GM23338 (cell line): ENCODE measurements around the gene DHX34. TPM values are rescaled to one million over a fixed set of nuclear protein-coding genes. Genes with fewer than 3 reads are reported as not detected.
A peak's percentile ranks its signal among the peaks of the same experiment; 100 is the strongest.

ENCODE experiments used
- ATAC-seq: fragments of 200-7000 bp; cut with Tn5 transposase; 3 replicates; pipeline ENCODE4 v1.9.1; 2020
- DNase-seq: peaks from one replicate; pipeline ENCODE4 v3.0.0-alpha.2; 2015; ENCODE audit warnings: low spot score
- H2AFZ ChIP-seq: fragments of 200-600 bp; sonication (generic); 2 replicates; pipeline ENCODE4 v1.8.0; 2016; ENCODE audit warnings: antibody characterized with exemption, mild to moderate bottlenecking, moderate library complexity
- H3F3A ChIP-seq: fragments of 200-600 bp; sonication (generic); replicated peaks from 2 replicates; pipeline ENCODE4 v1.8.0; 2017; ENCODE audit warnings: antibody characterized with exemption, mixed run types, low read depth
- H3K27ac ChIP-seq: fragments of 200-600 bp; sonication (generic); 2 replicates; pipeline ENCODE4 v1.6.1; 2016; ENCODE audit warnings: low read depth
- H3K27me3 ChIP-seq: fragments of 200-600 bp; sonication (generic); 2 replicates; pipeline ENCODE4 v1.8.0; 2016; ENCODE audit warnings: mild to moderate bottlenecking, mixed run types, moderate library complexity; ENCODE audit not compliant: insufficient read depth
- H3K36me3 ChIP-seq: fragments of 200-600 bp; sonication (generic); 2 replicates; pipeline ENCODE4 v1.8.0; 2016; ENCODE audit warnings: mild to moderate bottlenecking; ENCODE audit not compliant: insufficient read depth
- H3K4me1 ChIP-seq: fragments of 200-600 bp; sonication (generic); 2 replicates; pipeline ENCODE4 v1.8.0; 2016; ENCODE audit warnings: mild to moderate bottlenecking, moderate library complexity; ENCODE audit not compliant: insufficient read depth
- H3K4me2 ChIP-seq: fragments of 200-600 bp; sonication (generic); 2 replicates; pipeline ENCODE4 v1.7.1; 2017; ENCODE audit warnings: mixed run types
- H3K4me3 ChIP-seq: fragments of 200-600 bp; sonication (generic); 2 replicates; pipeline ENCODE4 v1.6.1; 2016; ENCODE audit warnings: mixed run types
- H3K79me2 ChIP-seq: fragments of 200-600 bp; sonication (generic); replicated peaks from 2 replicates; pipeline ENCODE4 v1.8.0; 2017; ENCODE audit warnings: mild to moderate bottlenecking; ENCODE audit not compliant: insufficient read depth
- H3K9me2 ChIP-seq: fragments of 200-600 bp; sonication (generic); 2 replicates; pipeline ENCODE4 v1.8.0; 2017; ENCODE audit not compliant: insufficient read depth
- H4K20me1 ChIP-seq: fragments of 200-600 bp; sonication (generic); replicated peaks from 2 replicates; pipeline ENCODE4 v1.8.0; 2017; ENCODE audit warnings: mild to moderate bottlenecking; ENCODE audit not compliant: insufficient read depth
- H3K27ac Mint-ChIP-seq: 2 replicates; pipeline ENCODE4 v1.8.0; 2020; ENCODE audit warnings: inconsistent platforms, mild to moderate bottlenecking, moderate library complexity, mixed read lengths
- H3K27me3 Mint-ChIP-seq: 3 replicates; pipeline ENCODE4 v1.8.0; 2022; ENCODE audit warnings: low read depth, mild to moderate bottlenecking, moderate library complexity, mixed read lengths, inconsistent platforms; ENCODE audit not compliant: insufficient read depth, poor library complexity
- H3K36me3 Mint-ChIP-seq: 3 replicates; pipeline ENCODE4 v1.8.0; 2021; ENCODE audit warnings: low read depth, mild to moderate bottlenecking, inconsistent platforms, moderate library complexity, mixed read lengths
- H3K4me1 Mint-ChIP-seq: 3 replicates; pipeline ENCODE4 v1.8.0; 2020; ENCODE audit warnings: mild to moderate bottlenecking, inconsistent platforms, mixed read lengths
- H3K4me3 Mint-ChIP-seq: 3 replicates; pipeline ENCODE4 v1.8.0; 2021; ENCODE audit warnings: moderate library complexity, mild to moderate bottlenecking, inconsistent platforms, mixed read lengths
- H3K9me3 Mint-ChIP-seq: 3 replicates; pipeline ENCODE4 v1.8.0; 2020; ENCODE audit warnings: moderate library complexity, mild to moderate bottlenecking, inconsistent platforms, mixed read lengths
- CREB1 ChIP-seq: fragments of 250-450 bp; sonication (Bioruptor Pico); IDR thresholded peaks from 2 replicates; pipeline ENCODE4 v1.5.0; 2020; ENCODE audit warnings: low read depth, mild to moderate bottlenecking, moderate library complexity
- CTCF ChIP-seq, 2 experiments: fragments of 200-600 bp in 1 of 2; sonication (generic) in 1 of 2; conservative IDR thresholded peaks; 2 replicates each; pipeline versions ENCODE4 v1.5.1 to v1.6.1; 2016 to 2017; ENCODE audit warnings: antibody characterized with exemption in 2 of 2, low read depth in 2 of 2, mild to moderate bottlenecking in 2 of 2, moderate library complexity in 1 of 2
- ETS1 ChIP-seq: IDR thresholded peaks from 2 replicates; pipeline ENCODE4 v1.6.1; 2016; ENCODE audit warnings: antibody characterized with exemption
- EZH2 ChIP-seq: fragments of 200-600 bp; sonication (generic); IDR thresholded peaks from one replicate; pipeline ENCODE4 v1.8.0; 2017; ENCODE audit warnings: antibody characterized with exemption, mild to moderate bottlenecking, low read depth; ENCODE audit not compliant: unreplicated experiment
- EZH2phosphoT487 ChIP-seq: fragments of 200-600 bp; sonication (generic); IDR thresholded peaks from one replicate; pipeline ENCODE4 v1.8.1; 2018; ENCODE audit warnings: antibody characterized with exemption; ENCODE audit not compliant: unreplicated experiment
- JUNB ChIP-seq: IDR thresholded peaks from one replicate; pipeline ENCODE4 v1.6.1; 2016; ENCODE audit warnings: antibody characterized with exemption; ENCODE audit not compliant: unreplicated experiment
- NANOG ChIP-seq: IDR thresholded peaks from 2 replicates; pipeline ENCODE4 v1.6.1; 2016; ENCODE audit warnings: antibody characterized with exemption, borderline replicate concordance
- POLR2AphosphoS5 ChIP-seq: IDR thresholded peaks from 2 replicates; pipeline ENCODE4 v1.6.1; 2016; ENCODE audit warnings: antibody characterized with exemption, low read depth
- REST ChIP-seq: IDR thresholded peaks from one replicate; pipeline ENCODE4 v1.6.1; 2018; ENCODE audit warnings: antibody characterized with exemption; ENCODE audit not compliant: unreplicated experiment
- STAT1 ChIP-seq: IDR thresholded peaks from one replicate; pipeline ENCODE4 v1.6.1; 2016; ENCODE audit warnings: antibody characterized with exemption; ENCODE audit not compliant: unreplicated experiment
- ZNF114 ChIP-seq: fragments of 250-450 bp; sonication (Bioruptor Pico); IDR thresholded peaks from 2 replicates; pipeline ENCODE4 v1.5.0; 2020; ENCODE audit warnings: mild to moderate bottlenecking, moderate library complexity
- ZNF331 ChIP-seq: fragments of 250-450 bp; sonication (Bioruptor Pico); IDR thresholded peaks from 2 replicates; pipeline ENCODE4 v1.5.0; 2020; ENCODE audit warnings: low read depth, mild to moderate bottlenecking, moderate library complexity
- polyA plus RNA-seq: library from polyadenylated mRNA; unstranded; fragments of >200 nt; fragmentation: Nextera tagmentation; extraction: Ambion mirVana; gene quantifications from 2 replicates; pipeline ENCODE4 v1.2.1, GENCODE V29; 2016
- total RNA-seq: library from RNA; depleted of rRNA; stranded (reverse); fragments of >200 nt; shearing (Covaris generic); gene quantifications from 2 replicates; pipeline ENCODE4 v1.2.3, GENCODE V29; 2014

The DHX34 gene
- total and polyA plus RNA-seq, 2 experiments from 2014 or later, result 16.3 to 50.1 TPM

GRCh38 chr19:47390533-47391488, 41.7 kb downstream of the DHX34 start (continued):
- TF ChIP-seq ZNF331 (CRISPR knock-in tag), result no peak
- no peak for TF ChIP-seq JUNB
- TF ChIP-seq ETS1, result no peak
- TF ChIP-seq EZH2, result no peak

GRCh38 chr19:47391510-47392223, 42.6 kb downstream of the DHX34 start:
- H3K4me1 Mint-ChIP-seq, result peaks cover 25% of the 10 kb centered on the region
- ATAC-seq (peak; percentile 100), DNase-seq (peak; percentile 98)
- H3K27me3 ChIP-seq, result no peaks in the 10 kb centered on the region
- no peaks in the 10 kb centered on the region for H3K36me3 ChIP-seq
- no peaks in the 10 kb centered on the region for H3K9me2 ChIP-seq
- peaks cover 6% of the 10 kb centered on the region; the same call in 1 of the 2 replicates for H3K4me1 ChIP-seq
- peaks cover 24% of the 10 kb centered on the region for H3K27me3 Mint-ChIP-seq
- H3K27ac ChIP-seq, result peak overlapping the region; percentile 86
- H3K4me3 Mint-ChIP-seq, result no peak overlapping the region; the same call in 2 of the 3 replicates
- H3K79me2 ChIP-seq, result no peaks in the 10 kb centered on the region
- H2AFZ ChIP-seq, result no peak overlapping the region
- H3F3A ChIP-seq, result peaks cover 11% of the 10 kb centered on the region; the same call in 1 of the 2 replicates
- no peaks in the 10 kb centered on the region for H4K20me1 ChIP-seq
- no peak overlapping the region for H3K4me3 ChIP-seq
- H3K36me3 Mint-ChIP-seq, result peaks cover 31% of the 10 kb centered on the region
- peaks cover 32% of the 10 kb centered on the region for H3K9me3 Mint-ChIP-seq
- peak overlapping the region; percentile 73 for H3K27ac Mint-ChIP-seq
- H3K4me2 ChIP-seq, result no peak overlapping the region
- TF ChIP-seq NANOG (peak; percentile 27; the same call in 1 of the 2 replicates), ZNF331 (CRISPR knock-in tag) (no peak), POLR2AphosphoS5 (no peak), ETS1 (peak; percentile 39; the same call in 1 of the 2 replicates), CTCF (conservative IDR thresholded peaks at IDR 0.05; ENCODE audit: low read depth in 2 of 2) (peak; percentile 84 to 96), EZH2phosphoT487 (no peak), JUNB (no peak), CREB1 (peak; percentile 54; the same call in 1 of the 2 replicates), EZH2 (no peak), STAT1 (no peak), REST (no peak), ZNF114 (CRISPR knock-in tag) (no peak)
